Thoracic aorta (tissue), 2 donors: ENCODE results near the gene PKNOX2. TPM values are rescaled to one million over a fixed set of nuclear protein-coding genes. Genes with fewer than 3 reads are reported as not detected.

Experiments
- ATAC-seq: fragments of 150-250 bp; one replicate; pipeline ENCODE4 v1.8.0; 2017; ENCODE audit warnings: low read depth; ENCODE audit not compliant: insufficient number of reproducible peaks, low FRiP score
- DNase-seq: peaks from one replicate; pipeline ENCODE4 v3.0.0-alpha.2; 2020; ENCODE audit warnings: low spot score
- H3K27ac ChIP-seq, 2 donors: fragments of 200-600 bp; sonication (generic); 1 replicate in 1 of 2; 2 replicates in 1 of 2; pipeline ENCODE4 v1.5.1; 2016; ENCODE audit warnings: mild to moderate bottlenecking in 2 of 2, moderate library complexity in 2 of 2
- H3K27me3 ChIP-seq: fragments of 200-600 bp; sonication (generic); replicated peaks from 2 replicates; pipeline ENCODE4 v1.6.0; 2016; ENCODE audit warnings: mild to moderate bottlenecking; ENCODE audit not compliant: insufficient read depth
- H3K36me3 ChIP-seq: fragments of 200-600 bp; sonication (generic); one replicate; pipeline ENCODE4 v1.5.1; 2016
- H3K4me1 ChIP-seq, 2 donors: fragments of 200-600 bp; sonication (generic); 1 replicate in 1 of 2; 2 replicates in 1 of 2; pipeline versions ENCODE4 v1.5.1 to v1.6.0; 2016; ENCODE audit warnings: low read depth in 2 of 2, mild to moderate bottlenecking in 1 of 2; ENCODE audit not compliant: control insufficient read depth in 1 of 2
- H3K4me3 ChIP-seq: fragments of 200-600 bp; sonication (generic); 2 replicates; pipeline ENCODE4 v1.5.1; 2016; ENCODE audit warnings: mild to moderate bottlenecking
- H3K9me3 ChIP-seq: fragments of 200-600 bp; sonication (generic); 2 replicates; pipeline ENCODE4 v1.5.1; 2016
- total RNA-seq, 2 donors: library from RNA; depleted of rRNA; stranded (reverse); fragments of >200 nt; gene quantifications; one replicate each; pipeline versions ENCODE4 v1.1.0 to v1.2.3, GENCODE V29; 2016
- TF ChIP-seq, protein P1 (sequence below): fragments of 200-600 bp; sonication (generic); IDR thresholded peaks from one replicate; pipeline ENCODE4 v1.5.1; 2019; ENCODE audit warnings: antibody characterized with exemption

PKNOX2 gene
- total RNA-seq, 2 donors from 2014 or later, result 1.4 to 9.2 TPM

DNA sequence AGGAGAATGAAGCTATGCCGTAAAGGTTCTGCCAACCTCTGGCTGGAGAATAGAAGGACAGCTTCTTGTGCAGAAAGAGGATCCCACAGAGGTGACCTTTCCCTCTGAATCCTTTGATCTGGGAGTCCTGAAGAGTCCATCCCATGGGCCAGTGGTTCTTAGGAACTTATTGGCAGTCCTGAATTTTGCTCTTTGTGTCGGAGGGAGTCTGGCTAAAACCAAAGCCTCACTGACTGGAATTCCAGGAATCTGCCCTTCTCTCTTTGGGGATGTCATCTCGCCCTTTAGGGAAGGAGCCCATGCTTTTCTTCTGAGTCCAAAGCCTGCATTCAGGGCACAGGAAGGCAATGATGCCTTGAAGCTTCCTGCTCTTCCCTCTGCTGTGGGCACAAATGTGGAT lies 45.5 kb downstream of the PKNOX2 start:
- H3K27me3 ChIP-seq, result no peaks in the 10 kb centered on the region
- TF ChIP-seq, protein P1, sequence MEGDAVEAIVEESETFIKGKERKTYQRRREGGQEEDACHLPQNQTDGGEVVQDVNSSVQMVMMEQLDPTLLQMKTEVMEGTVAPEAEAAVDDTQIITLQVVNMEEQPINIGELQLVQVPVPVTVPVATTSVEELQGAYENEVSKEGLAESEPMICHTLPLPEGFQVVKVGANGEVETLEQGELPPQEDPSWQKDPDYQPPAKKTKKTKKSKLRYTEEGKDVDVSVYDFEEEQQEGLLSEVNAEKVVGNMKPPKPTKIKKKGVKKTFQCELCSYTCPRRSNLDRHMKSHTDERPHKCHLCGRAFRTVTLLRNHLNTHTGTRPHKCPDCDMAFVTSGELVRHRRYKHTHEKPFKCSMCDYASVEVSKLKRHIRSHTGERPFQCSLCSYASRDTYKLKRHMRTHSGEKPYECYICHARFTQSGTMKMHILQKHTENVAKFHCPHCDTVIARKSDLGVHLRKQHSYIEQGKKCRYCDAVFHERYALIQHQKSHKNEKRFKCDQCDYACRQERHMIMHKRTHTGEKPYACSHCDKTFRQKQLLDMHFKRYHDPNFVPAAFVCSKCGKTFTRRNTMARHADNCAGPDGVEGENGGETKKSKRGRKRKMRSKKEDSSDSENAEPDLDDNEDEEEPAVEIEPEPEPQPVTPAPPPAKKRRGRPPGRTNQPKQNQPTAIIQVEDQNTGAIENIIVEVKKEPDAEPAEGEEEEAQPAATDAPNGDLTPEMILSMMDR, result no peak
- H3K4me3 ChIP-seq, result no peak overlapping the region
- peaks cover 0 to 7% of the 10 kb centered on the region in 2 donors for H3K4me1 ChIP-seq
- ATAC-seq (no peak), DNase-seq (no peak)
- H3K27ac ChIP-seq, result no peak overlapping the region
- H3K9me3 ChIP-seq, result no peaks in the 10 kb centered on the region
- H3K36me3 ChIP-seq, result no peaks in the 10 kb centered on the region

DNA sequence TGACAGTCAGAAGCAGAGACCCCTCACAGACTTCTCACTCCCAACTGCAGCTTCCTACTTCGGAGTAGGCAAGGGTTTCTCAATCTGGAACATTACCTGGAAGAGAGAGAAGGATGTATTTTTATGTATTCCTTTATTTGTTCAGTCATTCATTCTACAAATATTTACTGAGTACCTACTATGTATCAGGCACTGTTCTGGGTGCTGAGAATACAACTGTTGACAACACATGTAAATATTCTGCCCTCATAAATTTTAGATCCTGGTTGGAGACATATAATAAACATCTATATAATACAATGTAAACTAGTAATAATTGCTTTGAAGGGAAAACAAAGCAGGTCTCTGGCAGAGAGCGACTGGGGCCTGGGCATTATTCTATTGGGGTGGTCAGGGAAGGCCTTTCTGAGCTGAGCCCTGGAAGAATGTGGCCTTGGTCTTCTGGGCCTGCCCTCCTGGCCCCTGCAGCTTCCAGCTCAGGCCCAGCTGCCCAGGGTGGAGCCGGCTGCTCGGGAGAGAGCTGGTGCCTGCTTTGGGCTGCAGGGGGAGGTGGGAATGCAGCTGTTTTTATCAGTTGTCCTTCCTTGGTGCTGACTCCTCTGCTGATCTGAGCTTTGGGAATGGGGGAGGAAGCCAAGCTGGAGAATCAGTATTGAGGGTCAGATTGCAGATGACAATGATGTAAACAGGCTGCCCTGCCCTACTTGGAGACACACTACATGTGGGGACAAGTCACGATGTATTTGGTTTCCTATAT lies 46.8 kb downstream of the PKNOX2 start:
- Histone ChIP-seq H3K36me3 (no peaks in the 10 kb centered on the region), H3K27me3 (no peaks in the 10 kb centered on the region), H3K9me3 (no peaks in the 10 kb centered on the region), H3K27ac (no peak overlapping the region), H3K4me3 (no peak overlapping the region), H3K4me1 (peaks cover 0 to 13% of the 10 kb centered on the region in 2 donors)
- ATAC-seq (no peak), DNase-seq (no peak)
- TF ChIP-seq, protein P1, result no peak

DNA sequence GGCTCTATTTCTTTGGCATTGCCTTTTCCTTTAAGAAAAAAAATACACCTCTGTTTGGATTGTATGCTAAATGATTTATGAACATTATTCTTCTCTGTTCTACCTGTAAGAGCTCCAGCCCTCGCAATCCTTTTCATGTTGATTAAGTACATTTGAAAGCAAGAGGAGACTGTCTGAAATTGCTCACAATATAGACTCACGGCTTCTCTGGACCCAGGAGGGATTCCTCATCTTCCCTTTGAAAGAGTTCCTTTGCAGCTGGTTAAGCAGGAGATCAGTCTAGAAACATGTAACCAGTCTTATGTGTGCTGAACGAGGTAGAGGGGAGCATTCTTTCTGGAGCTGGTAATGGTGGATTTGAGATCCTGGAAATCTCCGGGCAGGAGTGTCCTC lies 47.4 kb downstream of the PKNOX2 start:
- no peak overlapping the region for H3K27ac ChIP-seq
- no peak overlapping the region for H3K4me3 ChIP-seq
- no peak for ATAC-seq
- no peak for DNase-seq
- TF ChIP-seq, protein P1, result no peak
- no peaks in the 10 kb centered on the region for H3K27me3 ChIP-seq
- H3K4me1 ChIP-seq, result peaks cover 0 to 13% of the 10 kb centered on the region in 2 donors
- no peaks in the 10 kb centered on the region for H3K9me3 ChIP-seq
- no peaks in the 10 kb centered on the region for H3K36me3 ChIP-seq

DNA sequence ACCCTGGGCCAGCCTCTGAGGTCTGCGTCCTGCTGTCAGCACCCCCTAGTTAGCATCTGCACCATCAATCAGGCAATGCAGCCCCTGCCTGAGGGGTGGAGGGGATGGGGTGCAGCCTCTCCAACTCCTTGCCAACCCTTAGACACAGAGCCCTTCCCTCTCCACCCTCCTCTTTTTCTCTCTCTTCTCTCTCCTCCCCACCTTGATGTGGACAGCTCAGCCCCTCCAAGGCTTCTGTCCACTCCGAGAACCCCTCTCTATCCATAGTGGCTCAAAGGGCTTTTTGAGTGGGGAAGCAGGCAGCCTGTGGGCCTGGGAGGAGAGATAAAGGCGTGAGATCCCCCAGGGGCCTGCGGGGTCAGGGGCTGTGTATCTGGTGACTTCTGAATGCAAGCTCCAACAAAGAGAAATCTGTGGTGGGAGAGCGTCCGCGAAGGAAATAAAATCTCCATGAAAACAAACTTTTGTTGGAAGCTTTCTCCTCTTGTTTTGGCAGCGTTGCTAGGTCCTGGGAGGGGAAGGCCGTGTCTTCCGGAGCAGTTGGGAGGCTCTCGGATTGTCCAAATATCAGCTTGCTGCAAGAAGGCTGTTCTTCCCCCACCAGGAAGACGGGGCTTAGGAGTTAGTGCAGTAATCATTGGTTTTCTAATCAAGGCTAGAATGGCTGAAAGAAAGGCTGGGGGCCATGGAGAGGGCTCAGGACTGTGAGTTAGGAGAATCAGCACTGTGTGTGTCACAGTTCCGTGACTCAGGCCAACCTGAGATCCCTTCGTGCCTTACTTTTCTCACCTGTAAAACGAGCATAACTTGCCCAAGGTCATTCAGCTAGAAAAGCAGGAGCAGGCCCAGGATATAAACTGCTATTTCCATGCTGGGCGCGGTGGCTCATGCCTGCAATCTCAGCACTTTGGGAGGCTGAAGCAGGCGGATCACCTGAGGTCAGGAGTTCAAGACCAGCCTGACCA lies 50.3 kb downstream of the PKNOX2 start:
- H3K36me3 ChIP-seq, result no peaks in the 10 kb centered on the region
- DNase-seq (no peak), ATAC-seq (no peak)
- no peak overlapping the region for H3K27ac ChIP-seq
- H3K4me1 ChIP-seq, result peaks cover 0 to 13% of the 10 kb centered on the region in 2 donors
- H3K27me3 ChIP-seq, result no peaks in the 10 kb centered on the region
- H3K9me3 ChIP-seq, result no peaks in the 10 kb centered on the region
- TF ChIP-seq, protein P1, result no peak
- H3K4me3 ChIP-seq, result no peak overlapping the region

DNA sequence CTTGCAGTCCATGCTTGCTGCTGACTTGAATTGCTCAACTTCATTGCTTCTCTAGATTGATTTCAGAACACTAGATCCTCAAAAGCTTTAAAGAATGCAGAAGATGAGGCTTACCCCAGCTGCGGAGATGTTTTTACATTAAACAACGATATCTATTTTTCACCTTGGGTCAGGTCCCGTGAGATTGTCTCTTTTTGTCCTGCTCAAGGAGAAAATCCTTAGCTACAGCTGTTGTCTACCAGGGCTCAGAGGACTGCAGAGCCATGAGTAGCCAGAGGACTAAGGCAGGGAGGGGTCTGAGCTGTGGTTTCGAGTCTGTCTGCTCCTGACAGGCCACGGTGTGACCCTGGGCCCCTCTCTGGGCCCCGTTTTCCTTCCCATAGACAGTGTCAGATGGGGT lies 51.4 kb downstream of the PKNOX2 start:
- ATAC-seq (no peak), DNase-seq (no peak)
- no peaks in the 10 kb centered on the region for H3K27me3 ChIP-seq
- no peak overlapping the region for H3K4me3 ChIP-seq
- no peak overlapping the region for H3K27ac ChIP-seq
- peaks cover 0 to 13% of the 10 kb centered on the region in 2 donors for H3K4me1 ChIP-seq
- TF ChIP-seq, protein P1, result no peak
- H3K36me3 ChIP-seq, result no peaks in the 10 kb centered on the region
- H3K9me3 ChIP-seq, result no peaks in the 10 kb centered on the region
